HPDE6-E6E7 (cell line): ENCODE measurements around the gene LPP.

ENCODE experiments used
- DNase-seq: peaks from one replicate; pipeline ENCODE4 v3.0.0; 2011; ENCODE audit warnings: missing footprints; ENCODE audit errors: extremely low spot score

The LPP gene

DNA sequence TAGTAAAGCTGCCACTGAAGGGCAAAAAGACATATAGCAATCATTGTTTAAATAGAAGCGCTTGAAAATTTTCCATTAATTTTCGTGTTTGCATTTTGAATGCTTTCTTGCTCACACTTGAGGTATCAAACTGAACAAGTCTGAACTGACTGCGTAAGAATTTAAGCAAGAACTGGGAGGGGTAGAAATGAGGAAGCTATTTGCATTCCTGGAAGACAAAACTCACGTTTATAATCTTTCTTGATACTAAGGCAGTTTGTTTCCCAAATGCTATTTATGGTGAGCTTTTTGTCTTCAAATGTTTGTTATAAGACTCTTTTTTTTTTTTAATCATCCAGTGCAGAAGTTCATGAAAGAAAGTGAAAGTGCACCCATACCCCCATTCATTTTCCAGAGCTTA, 518.0 kb downstream of the LPP start:
- DNase-seq, result no peak

DNA sequence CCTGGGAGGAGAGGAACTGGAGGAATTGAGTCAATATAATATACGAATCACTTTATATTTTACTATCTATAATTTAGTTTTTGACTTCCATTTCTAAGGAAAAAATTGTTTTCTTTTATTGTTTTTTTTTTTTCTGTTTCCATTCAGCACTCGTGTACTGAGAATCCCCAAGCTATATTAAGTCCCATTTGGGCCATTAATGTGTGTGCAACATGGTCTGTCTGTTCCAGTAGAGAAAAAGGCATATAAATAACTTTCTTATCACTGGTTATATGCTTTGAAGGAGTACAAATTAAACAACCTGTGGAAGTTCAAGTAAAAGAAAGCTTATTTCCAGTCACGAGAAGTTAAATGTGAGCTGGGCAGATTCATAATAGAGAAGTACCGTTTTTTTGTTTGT, 518.9 kb downstream of the LPP start:
- DNase-seq, result no peak

GRCh38 chr3:188673646-188674186, 519.8 kb downstream of the LPP start:
- peak; percentile 83 for DNase-seq

- DNase-seq, result no peak
These were observed 520.6 kb downstream of the LPP start for GRCh38 chr3:188674595-188674994.

- no peak for DNase-seq
These were observed 523.4 kb downstream of the LPP start for GRCh38 chr3:188677344-188677743.

DNA sequence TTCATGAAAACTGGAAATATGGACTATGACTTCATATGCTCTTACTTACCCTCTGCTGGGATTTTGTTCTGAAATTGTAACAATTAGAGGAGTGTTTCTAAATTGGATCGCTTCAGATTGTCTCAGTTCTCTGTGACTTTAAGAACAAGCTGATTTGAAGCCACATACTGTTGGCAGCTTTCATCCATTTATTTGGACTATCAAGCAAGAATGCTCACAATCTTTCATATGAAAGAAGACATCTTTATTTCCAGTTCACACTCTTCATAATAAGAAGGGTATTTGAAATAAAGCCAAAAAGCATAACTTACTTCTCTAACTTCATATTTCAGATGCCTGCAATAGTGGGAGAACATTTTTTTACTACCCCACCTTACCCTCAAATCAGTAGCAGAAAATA, 526.2 kb downstream of the LPP start:
- no peak for DNase-seq

GRCh38 chr3:188680605-188681004, 526.6 kb downstream of the LPP start:
- DNase-seq, result no peak

DNA sequence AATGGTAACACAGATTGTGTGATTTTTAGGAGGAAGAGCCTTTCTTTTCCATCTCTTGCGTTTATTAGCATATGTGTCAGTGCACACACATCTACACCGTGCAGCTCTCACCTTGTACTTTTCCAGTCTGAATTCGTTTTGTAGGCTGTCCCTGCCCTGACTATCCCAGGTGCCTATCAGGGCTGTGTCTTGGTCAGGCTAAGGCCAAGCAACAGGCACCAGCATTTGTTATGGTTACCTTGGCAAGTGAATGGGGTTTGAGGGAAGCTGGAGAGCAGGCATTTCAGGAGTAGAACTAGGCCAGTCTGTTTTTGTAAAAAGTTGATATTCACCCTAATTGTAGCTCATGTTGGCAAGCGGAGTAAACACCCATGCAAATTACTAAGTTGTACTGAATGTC, 528.4 kb downstream of the LPP start:
- no peak for DNase-seq

DNA sequence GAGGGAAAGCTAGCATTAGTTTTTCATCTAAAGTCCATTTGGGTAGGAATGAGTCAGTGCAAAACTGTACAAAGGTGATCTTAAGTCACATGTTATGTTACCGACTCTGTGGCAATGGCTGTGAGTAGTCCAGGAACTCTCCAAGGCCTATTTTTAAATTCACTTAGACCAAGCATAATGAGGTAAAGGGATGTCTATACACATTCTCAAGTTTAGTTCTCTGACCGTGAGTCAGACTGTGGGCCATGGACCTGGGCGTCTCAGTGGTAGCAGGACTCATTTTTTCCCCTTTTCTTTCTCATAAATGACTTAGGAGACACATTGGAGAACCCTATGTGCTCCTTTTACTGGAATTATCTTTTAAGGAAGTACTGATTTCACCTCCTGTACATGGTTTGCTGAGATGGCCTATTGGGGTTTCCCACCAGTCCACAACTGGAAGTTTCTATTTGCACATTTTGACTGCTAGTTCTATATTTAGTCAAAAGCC, 529.1 kb downstream of the LPP start:
- no peak for DNase-seq

- DNase-seq, result no peak
These were observed 530.3 kb downstream of the LPP start for GRCh38 chr3:188684276-188684675.

GRCh38 chr3:188685789-188686188, 531.8 kb downstream of the LPP start:
- DNase-seq, result no peak

DNA sequence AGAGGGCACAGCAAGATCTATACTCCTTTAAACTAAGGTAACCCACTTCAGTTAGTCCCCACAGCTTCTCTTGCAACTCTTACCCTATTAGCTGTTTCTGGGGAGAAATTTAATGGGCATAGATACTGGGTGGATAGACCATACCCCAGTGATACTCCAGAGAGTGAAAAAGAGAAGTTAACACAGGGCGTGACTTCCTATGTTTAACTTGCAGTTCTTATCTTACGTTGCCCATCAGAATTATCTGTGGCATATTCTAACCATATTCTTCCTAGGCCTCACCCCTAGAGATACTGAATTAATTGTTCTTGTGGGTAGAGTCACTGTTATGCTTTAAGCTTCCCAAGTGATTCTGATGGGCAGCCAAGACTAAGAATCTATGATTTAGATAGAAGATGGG, 532.4 kb downstream of the LPP start:
- no peak for DNase-seq

GRCh38 chr3:188687389-188687788, 533.4 kb downstream of the LPP start:
- DNase-seq, result no peak

- no peak for DNase-seq
These were observed 535.2 kb downstream of the LPP start for GRCh38 chr3:188689101-188689574.

DNA sequence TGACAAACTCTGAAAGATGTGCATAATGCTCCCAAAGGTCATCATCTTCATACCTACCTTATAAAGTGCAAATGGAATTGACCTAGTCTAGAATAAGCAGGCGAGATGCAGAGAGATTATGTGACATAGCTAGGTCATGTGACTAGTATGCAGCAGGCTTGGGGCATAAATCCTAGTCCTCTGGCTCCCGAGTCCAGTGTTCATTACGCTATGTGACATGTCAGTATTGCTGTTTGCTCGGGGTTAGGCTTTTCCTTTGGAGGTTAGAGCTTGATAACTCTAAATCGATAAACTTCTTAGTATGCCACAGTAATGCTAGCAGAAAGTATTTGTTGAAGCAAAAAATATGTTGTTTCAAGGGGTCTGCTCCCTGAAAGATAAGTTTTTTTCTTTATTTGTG, 536.1 kb downstream of the LPP start:
- no peak for DNase-seq

GRCh38 chr3:188691004-188691403, 537.0 kb downstream of the LPP start:
- no peak for DNase-seq

DNA sequence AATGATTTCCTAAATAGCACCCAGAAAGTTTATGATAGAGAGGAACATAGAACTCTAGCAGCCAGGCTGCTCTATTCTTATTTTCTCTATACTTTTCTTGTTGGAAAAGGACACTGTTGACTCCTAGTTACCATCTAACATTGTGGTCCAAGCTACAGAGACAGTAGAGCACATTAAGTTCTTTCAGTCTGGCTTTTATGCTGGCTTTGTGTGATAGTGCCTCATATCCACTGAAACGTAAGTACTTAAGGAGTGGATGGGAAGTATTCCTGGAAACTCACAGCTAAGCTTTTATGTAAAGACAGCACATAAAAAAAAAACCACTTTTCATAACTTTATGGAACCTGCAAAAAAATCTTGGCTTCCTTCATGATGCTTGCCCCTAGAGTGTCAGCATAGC, 537.7 kb downstream of the LPP start:
- DNase-seq, result no peak

DNA sequence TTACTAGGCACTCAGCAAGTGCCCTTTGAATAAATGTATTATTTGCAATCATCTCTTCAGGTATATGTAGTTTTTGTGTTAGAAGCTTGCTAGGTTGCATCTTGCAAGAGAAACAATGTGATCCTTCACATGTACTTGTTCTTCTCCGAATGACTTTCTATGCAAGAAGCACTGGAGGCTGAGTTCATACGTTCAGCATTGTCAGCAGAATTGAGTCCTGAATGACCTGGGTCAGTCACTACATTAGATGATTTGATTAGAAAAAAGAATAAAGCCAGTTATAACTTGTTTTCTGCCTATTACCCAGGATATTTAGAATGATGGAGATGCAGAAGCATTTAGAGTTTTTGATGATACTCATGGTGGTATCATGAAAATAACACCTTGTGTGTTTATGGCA, 538.7 kb downstream of the LPP start:
- DNase-seq, result no peak

DNA sequence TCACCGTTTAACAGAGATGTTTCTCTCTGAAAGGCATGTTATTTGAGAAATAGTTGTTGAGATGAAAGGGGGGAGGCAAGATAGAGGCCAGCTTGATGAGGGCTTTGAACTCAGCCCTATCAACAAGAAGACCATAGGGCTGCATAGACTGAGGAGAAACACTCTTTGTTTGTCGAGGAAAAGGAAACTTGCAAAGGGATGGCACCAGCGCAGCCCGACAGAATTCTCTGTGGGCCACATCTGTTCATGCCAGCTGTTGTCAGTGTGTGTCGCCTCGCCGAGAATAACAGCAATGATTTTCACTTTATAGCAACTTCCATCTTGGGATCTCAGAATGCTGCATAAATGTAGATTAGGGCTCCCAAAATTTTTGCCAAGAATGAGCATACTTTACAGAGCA, 539.5 kb downstream of the LPP start:
- DNase-seq, result no peak

DNA sequence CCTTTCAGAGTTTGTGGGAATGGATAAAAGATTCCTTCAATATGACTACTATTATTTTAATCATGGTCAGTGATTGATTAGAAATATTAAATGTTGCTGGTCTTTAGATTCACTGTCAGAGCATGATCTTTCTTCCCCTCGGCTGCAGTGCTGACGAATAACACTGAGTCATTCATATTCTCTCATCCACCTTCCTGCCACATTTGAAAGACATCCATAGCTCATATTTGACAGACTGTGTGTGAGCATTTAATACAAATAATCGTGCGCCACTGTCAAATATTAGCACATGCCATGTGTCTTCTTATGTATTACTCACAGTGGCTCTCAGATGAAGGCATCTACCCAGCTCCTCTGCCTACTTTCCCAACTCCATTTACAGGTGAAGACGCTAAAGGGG, 541.3 kb downstream of the LPP start:
- DNase-seq, result no peak

DNA sequence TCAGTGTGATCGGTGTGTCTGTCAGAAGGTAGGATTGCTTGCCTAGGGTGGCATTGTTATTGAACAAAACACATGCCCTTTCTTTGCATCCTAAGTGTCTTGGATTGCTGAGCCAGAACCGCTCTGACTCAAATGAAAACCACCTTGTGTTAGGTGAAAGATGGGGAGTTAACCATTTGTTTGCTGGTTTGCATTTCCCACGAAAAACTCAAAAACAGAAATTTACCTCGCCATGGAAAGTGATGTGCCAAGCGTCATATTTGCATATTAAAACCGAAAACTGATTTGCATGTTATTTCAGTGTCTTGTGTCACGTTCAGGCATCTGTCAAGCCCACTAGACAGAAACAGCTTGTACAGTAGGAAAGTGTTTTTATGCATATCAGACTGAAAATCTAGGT, 543.2 kb downstream of the LPP start:
- DNase-seq, result no peak

DNA sequence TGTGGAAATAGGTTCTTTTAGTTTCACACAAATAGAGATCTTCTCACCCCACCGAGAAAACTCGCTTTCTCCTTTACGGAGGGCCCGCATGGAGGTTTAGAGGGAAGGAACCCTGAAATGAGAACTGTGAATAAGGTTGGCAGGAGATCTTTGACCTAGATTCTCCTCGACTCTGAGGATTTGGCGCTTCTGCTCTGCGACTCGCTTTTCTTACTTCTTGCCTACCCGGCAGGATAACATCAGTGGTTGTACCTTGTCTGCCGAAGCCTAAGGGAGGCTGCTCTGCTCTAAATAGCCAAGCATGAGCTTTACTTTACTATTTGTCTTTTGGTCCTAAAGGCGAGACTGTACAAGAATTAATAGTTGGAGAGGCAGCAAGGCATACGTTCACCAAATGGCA, 544.5 kb downstream of the LPP start:
- DNase-seq, result no peak

- DNase-seq, result no peak
These were observed 546.5 kb downstream of the LPP start for GRCh38 chr3:188700501-188700900.

GRCh38 chr3:188700918-188701317, 547.0 kb downstream of the LPP start:
- no peak for DNase-seq
